Epidermal melanocyte (primary cell): ENCODE results near the gene TRMT112.
"Not testable (repeated sequence)": the region's sequence is repeated elsewhere in the genome, so short reads cannot be mapped to it uniquely, and the experiment has no call there.

Experiments
- DNase-seq: peaks from one replicate; pipeline ENCODE4 v3.0.0; 2011; ENCODE audit warnings: low spot score; ENCODE audit not compliant: insufficient read length

TRMT112 gene

DNA sequence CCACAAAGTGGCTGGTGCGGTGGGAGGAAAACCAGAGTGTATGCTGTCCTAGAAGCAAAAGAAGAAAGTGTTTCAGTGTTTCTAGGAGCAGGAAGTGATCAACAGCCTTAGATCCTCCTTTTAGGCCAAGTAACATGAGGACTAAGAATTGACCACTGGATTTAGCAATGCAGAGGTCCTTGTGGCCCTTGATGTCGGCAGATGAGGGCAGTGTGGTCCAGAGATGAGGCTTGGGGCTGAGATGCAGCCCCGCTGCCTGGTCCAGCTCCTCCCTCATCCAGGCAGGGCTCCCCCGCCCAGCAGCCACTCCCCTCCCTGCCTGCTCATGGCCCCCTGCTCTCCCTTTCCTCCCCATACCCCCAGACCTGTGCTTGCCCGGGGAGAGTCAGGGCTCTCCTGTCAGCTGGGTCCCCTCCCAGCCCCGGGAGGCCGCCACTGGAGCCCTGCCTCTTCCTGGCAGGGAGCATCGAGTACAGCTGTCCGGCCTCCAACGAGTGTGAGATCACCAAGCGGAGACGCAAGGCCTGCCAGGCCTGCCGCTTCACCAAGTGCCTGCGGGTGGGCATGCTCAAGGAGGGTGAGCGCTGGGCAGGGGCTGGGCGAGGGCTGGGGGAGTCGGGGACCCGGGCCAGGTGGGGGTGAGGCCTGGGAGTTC, 3.7 kb downstream of the TRMT112 start:
- DNase-seq = no peak

DNA sequence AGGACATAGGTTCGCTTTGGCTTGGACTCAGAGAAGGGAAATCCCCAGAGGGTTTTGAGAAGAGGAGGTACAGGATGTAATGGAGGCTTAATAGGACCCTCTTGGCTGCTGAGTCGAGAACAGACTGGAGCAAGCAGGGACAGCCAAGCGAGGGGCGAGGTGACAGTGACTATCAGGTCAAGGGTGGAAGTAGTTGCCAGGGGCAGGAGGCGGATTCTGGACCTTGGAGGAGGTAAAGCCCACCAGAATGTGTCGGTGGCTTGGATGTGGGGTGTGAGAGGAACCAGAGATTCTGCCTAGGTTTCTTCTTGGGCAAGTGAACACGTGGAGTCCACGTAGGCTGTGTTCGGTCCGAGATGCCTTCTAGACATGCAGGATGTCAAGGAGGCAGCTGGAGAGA, 4.4 kb downstream of the TRMT112 start:
- no peak for DNase-seq

DNA sequence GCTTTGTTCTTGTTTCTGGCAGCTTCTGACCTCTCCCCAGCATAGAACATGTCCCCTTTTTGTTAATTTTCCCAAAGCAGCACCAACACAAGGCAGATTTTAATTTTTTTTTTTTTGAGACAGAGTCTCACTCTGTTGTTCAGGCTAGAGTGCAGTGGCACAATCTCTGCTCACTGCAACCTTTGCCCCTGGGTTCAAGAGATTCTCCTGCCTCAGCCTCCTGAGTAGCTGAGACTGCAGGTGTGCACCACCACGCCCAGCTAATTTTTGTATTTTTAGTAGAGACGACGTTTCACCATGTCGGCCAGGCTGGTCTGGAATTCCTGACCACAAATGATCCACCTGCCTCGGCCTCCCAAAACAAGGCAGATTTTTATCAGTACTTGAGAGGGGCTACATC, 9.6 kb downstream of the TRMT112 start:
- not testable (repeated sequence) for DNase-seq

DNA sequence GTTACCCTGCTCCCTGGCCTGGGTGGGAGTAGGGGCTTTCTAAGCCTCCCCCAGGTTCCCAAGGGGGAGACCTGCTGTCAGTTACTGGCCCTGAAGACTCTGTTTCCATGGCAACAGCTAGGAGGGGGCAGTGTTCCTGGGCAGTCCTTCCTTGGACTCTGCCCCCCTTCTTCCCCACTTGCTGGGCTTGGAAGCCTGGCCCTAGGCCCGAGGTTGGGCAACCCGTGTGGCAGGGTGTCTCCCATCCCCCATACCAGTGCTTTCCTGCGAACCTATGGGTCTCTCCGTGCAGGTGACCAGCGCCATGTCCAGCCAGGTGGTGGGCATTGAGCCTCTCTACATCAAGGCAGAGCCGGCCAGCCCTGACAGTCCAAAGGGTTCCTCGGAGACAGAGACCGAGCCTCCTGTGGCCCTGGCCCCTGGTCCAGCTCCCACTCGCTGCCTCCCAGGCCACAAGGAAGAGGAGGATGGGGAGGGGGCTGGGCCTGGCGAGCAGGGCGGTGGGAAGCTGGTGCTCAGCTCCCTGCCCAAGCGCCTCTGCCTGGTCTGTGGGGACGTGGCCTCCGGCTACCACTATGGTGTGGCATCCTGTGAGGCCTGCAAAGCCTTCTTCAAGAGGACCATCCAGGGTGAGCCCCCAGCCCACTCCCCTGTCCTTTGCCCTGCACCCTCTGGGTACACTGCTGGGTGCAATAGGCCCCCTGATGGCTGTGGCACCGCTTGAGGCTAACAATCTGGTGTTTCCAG, 10.3 kb downstream of the TRMT112 start:
- no peak for DNase-seq

DNA sequence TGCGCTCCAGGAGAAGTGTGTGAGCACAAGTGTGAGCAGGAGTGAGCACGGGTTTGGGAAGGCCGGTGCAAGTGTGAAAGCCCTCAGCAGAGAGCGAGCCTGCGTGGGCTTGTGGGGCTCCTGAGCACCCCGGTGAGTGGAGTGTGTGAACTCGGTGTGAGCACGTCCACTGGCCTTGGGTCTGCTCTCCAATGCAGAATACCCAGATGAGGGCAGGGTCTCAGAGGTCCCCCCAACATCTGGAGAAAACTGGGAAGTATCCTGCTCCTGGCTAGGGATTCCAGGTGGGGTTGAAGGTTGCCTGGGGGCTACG, 10.8 kb downstream of the TRMT112 start:
- DNase-seq = no peak

DNA sequence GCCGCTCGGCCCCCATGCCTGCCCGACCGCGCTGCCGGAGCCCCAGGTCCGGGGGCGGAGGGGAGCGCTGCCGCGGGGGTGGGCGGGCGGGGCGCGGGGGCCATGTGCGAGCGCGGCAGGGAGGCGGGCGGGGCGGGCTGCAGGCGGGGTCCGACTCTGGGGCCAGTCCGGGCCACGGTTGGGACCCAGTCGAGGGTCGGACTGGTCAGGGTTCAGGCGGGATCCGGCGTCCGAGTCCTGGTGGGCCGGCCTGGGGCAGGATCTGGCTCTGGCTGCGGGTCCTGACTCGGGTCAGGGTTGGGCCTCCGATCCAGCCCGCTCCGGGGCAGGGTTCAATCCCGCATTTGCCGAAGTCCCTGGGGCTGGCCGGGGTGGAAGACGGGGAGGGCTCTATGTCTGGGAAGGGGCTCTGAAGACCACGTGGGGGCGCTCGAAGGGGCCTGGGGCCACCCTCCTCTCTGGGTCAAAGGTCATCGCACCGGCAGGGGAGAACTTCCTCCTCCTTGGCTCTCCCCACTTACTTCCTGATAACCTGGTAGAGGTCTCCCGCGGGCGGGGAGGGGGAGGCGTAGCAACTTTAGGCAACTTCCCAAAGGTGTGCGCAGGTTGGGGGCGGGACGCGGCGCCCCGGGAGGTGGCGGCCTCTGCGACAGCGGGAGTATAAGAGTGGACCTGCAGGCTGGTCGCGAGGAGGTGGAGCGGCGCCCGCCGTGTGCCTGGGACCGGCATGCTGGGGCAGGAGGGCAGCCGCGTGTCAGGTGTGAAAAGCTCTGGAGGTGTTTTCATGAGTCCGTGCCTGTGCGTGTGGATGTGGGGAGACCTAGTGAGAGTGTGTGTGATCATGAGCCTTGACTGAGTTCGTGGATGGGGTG, 11.4 kb downstream of the TRMT112 start:
- no peak for DNase-seq

DNA sequence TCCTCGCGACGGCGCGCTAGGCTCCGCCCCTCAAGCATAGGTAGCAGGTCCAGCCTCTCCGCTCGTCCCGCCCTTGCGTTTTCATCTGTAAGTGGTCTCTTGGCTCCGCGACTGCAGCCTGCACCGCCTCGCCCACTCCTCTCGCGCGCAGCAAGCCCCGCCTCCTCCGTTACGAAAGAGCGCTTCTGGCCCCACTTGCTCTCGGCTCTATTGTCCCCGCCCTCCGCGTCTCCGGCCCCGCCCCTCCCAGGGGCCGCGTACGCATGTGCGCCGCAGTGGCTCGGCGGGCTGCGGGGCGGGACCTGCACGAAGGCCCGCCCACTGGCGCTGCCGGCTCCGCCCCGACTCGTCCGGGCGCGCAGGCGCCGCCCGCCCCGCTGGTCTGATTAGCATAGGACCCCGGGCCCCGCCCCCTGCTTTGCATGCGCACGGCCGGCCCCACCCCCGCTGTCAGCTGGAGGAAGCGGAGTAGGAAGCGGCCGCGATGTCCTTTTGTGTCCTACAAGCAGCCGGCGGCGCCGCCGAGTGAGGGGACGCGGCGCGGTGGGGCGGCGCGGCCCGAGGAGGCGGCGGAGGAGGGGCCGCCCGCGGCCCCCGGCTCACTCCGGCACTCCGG, 12.2 kb downstream of the TRMT112 start, which contains the start of gene ESRRA:
Gene ESRRA (plus strand): TSS at position 450 of the 616 bp plus-strand sequence. CDS start 1,656 bp downstream, outside the sequence.
- DNase-seq = peak; percentile 97

DNA sequence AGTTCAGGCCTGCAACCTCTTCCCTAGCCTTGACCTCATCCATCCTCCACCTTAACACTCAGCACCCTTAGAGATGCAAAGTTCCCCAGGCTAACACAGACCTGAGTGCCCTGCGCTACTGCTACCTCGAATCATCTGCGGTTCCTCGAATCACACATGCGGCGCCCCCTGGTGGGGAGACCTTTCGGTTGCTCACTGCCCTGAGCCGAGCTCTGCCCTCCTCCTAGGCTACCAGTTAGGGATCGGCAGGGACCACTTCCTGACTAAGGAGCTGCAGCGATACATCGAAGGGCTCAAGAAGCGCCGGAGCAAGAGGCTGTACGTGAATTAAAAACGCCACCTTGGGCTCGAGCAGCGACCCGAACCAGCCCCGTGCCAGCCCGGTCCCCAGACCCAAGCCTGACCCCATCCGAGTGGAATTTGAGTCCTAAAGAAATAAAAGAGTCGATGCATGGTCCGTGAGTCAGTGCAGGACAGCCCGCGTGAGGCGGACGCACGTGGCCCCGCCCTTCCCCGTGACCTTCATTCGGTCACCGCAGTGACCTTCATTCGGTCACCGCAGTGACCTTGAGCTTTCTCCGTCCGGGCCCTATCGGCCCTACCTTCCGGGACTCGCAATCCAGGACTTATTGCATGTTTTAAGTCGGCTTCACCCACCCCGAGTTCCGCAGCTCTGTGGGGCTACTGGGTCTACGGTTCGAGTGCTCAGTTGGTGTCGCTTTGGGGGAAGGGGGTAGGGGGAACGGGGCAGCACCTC, 12.9 kb downstream of the TRMT112 start:
- DNase-seq = peak; percentile 91

DNA sequence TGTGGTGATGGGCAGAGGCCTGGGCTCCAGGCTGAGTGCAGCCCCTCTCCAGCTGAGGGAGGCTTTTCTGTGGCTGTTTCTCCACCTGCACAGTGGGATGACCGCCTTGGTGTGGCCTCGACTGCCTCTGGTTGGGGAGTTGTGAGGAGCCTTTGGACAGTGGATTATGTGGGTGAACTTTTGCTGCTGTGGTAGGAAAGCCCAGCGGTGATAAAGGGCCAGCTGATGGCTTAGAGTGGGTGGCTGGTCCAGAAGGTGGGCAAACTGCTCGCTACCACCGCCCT, 13.4 kb downstream of the TRMT112 start:
- DNase-seq = no peak

DNA sequence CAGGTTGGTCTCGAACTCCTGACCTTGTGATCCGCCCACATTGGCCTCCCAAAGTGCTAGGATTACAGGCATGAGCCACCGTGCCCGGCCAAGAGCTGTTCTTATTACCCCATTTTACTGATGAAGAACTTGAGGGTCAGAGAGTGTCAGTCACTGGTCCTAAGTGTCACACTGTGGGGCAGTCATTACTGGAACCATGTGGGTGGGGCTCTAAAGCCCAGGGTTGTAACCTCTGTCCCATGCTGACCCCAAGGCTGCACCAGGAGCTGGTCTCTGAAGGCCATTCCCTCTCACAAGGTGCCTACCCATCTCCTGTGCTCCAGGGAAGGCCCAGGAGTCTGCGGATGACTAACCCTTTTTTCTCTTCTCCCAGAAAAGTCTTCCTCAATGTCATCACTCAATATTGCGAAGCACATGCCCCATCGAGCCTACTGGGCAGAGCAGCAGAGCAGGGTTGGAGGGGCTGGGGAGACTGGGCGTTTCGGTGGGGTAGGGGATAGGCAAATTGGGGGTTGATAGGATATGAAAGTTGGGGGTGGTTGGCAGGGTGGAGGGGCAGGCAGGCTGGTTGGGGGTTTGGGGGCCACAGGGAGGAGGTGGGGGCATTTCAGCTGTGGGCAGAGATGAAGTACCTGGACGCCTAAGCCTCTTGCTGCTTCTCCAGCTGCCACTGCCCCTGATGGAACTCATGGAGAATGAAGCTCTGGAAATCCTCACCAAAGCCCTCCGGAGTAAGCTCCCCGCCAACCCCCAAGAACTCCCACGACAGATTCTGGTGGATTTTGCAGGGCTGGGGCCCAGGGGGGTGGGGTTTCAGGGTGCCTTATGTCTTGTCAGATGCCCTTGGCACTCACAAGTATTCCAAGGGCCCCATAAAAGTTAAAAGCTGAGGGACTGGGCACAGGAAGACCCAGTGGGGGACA, 14.0 kb downstream of the TRMT112 start:
- DNase-seq = no peak

DNA sequence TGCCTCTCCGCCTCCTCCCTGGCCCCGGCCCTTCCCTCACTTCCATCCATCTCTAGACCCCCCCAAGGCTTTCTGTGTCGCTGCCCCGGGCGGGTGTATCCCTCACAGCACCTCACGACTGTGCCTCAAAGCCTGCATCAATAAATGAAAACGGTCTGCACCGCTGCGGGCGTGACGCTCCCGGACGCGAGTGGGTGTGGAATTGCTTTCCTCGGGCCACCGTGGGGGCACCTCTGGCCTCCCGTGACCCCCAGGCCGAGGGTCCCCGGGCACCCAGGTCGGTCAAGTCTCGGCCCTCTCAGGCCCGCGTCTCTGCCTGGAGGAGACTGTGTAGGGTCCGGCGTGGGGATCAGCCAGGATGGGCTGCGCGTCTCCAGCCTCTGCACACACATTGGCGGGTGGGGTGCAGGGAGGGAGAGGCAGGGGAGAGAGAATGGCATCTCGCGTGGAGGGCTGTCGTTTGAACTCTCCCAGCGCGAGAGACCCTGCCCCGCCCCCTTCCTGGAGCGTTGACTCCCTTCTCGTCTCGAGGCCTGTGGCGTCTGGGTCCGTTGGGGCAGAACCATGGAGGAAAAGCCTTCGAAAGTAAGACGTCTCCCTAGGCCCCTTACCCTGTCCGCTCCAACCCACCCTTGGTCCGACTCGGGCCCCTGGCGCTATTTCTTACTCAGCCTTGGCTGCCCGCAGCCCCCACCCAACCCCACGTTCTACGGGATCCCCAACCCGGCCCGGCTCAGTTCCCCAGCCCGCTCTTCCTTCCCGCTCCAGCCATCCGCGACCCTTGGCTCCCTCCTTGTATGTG, 17.3 kb downstream of the TRMT112 start, which contains the start of gene CATSPERZ:
Gene CATSPERZ (plus strand): TSS at position 512 of the 802 bp plus-strand sequence. CDS start 53 bp downstream, at position 565.
- no peak for DNase-seq

DNA sequence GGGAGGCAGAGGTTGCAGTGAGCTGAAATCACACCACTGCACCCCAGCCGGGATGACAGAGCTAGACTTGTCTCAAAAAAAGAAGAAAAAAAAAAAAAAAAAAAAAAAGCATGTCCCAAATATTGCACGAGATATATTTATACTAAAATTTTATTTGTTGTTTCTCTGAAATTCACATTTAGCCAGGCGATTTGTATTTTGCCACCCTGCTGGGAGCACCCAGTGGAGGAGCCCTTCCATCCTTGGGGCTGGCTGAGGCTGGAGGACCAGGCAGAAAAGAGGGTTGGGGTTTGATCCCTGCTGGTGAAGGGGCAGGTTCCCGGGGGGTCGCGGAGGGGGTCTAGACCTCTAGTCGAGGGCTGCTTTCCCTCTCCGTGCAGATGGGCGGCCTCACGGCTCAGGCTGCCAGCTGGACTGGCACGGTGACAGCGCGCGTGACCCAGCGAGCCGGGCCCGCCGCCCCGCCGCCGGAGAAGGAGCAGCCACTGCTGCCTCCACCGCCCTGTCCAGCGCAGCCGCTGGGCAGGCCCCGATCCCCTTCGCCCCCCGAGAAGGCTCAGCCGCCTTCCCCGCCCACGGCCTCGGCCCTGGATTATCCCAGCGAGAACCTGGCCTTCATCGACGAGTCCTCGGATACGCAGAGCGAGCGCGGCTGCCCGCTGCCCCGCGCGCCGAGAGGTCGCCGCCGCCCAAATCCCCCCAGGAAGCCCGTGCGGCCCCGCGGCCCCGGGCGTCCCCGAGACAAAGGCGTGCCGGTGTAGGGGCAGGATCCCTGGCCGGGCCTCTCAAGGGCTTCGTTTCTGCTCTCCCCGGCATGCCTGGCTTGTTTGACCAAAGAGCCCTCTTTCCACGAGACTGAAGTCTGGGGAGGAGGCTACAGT, 18.2 kb downstream of the TRMT112 start:
- DNase-seq = peak; percentile 52

DNA sequence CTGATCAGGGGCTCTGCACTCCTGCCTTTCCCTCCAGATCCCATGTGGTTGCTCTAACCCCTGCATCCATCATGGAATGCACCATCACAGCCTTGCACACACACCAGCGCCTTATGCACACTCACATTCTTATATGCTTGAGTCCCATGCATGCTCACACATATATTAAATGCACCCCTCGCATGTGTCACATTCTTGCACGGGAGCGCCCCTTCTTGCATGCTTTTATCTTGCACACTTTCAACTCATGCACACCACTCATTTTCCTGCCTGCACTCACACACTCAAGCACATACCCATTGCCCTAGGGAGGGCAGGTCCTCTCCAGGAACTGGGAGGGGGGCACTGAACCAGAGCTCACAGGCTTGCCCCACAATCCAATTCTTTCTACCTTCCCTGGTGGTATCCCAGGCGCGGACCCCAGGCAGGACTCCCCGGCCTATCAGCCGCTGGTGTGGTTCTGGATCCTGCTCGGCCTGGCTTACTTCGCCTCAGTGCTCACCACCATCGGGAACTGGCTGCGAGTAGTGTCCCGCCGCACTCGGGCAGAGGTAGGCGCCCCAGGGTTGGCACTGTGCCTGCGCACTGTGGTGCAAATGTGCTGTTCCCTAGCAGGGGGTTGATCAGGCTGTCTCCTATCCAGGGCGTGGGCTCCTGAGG, 19.5 kb downstream of the TRMT112 start:
- DNase-seq = no peak

DNA sequence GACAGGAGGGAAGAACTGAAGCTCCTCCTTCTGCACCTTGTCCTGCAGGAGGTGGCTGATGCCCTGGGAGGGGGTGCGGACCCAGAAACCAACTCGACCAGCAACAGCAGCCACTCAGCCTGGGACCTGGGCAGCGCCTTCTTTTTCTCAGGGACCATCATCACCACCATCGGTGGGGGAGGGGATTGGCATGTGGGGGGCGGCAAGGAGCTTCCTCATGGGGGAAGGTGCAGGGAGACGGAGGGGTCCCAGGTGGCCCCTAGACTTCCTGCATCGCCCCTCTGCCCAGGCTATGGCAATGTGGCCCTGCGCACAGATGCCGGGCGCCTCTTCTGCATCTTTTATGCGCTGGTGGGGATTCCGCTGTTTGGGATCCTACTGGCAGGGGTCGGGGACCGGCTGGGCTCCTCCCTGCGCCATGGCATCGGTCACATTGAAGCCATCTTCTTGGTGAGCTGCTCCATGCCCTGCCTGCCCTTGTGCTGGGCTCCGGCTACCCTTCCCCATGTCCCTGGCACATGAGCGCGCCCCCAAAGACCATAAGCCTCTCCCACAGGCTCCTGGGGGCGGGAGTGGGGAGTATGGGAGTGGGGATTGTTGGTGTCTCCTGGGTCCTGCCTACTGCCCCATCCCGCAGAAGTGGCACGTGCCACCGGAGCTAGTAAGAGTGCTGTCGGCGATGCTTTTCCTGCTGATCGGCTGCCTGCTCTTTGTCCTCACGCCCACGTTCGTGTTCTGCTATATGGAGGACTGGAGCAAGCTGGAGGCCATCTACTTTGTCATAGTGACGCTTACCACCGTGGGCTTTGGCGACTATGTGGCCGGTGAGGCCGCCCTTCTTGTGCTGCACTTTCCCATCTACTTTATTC, 20.3 kb downstream of the TRMT112 start:
- no peak for DNase-seq

DNA sequence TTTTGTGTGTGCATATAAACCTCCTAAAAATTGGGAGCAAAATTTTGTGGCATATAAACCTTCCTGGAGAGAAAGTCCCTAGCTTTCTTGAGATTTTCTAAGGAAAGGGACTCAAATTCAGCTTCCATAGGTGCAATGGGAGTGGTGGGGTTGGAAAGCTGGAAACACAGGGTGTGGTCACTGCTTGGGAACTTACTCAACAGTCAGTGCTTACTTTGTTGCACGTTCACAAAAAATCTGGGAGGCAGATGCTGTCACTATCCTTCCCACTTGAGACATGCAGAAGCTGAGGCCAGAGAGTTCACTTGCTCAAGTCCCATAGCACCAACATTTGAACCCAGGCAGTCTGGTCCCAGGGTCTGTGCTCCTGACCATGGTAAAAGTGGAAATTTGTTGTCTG, 21.1 kb downstream of the TRMT112 start:
- DNase-seq = no peak

DNA sequence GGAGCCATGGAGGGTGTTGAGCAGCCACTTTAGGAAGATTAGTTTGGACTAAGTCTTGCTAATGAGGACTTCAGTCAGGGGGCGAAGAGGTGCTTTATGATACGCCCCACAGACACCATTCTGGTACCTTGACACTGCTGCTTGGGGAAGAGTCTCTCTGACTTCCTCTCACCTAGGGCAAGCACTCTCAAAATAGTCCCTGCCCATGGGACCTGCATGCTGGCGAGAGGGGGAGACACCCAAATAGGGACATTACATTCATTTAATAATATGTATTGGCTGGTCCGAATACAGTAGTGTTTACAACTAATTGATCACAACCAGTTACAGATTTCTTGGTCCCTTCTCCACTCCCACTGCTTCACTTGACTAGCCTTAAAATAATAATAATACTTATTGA, 21.6 kb downstream of the TRMT112 start:
- no peak for DNase-seq

DNA sequence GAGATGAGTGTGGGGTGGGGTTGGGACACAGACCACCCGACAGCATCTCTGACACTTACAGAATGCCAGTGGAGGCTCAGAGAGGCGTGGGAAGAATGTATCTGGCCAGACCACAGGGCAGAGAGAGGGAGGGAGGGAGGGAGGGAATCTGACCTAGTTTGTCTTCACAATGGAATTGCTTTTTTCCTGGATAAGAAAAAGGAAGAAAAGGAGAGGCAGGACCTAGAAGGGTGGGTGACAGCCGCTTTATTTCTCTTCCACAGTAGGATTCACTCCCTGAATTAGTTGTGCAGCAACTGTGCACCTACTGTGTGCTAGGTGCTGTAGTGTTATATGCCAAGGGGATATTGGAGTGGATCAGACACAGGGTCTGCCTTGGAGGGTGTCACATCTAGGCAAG, 22.6 kb downstream of the TRMT112 start:
- peak; percentile 78 for DNase-seq
